GM15510 (cell line): ENCODE results near the gene NEURL4.

Experiments
- POLR2A ChIP-seq: IDR thresholded peaks from 3 replicates; pipeline ENCODE4 v1.6.1; 2011; ENCODE audit warnings: borderline replicate concordance; ENCODE audit not compliant: insufficient read length; ENCODE audit errors: extremely low read depth

Gene NEURL4

DNA sequence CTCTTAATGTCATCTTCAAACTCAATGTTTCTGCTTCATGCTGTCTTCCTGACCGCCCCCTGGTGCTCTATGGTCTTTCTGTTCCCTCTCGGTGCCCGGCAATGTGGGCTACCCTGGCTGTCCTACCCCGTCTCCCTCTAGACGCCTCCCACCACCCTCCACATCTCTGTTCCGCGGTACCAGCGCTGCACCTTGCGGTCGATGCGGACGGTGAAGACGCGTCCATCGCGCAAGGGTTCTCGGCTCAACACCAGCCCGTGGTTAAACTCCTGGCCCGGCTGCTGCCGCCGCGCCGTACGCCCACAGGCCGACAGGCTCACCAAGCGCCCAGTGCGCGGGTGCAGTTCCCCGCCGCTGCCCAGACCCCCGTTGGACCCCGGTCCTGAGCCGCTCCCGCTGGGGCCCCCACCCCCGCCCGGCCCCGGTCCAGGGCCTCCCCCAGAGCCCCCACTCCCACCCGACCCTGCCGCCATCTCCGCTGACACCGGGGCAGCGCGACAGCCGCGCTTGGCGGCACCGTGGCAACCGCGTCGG, at the start of gene NEURL4:
Gene NEURL4, minus strand, starts transcription at position 496 of the 534 bp plus-strand sequence. Its CDS starts 23 bp downstream, at position 473.
- peak; percentile 26 for TF ChIP-seq POLR2A

DNA sequence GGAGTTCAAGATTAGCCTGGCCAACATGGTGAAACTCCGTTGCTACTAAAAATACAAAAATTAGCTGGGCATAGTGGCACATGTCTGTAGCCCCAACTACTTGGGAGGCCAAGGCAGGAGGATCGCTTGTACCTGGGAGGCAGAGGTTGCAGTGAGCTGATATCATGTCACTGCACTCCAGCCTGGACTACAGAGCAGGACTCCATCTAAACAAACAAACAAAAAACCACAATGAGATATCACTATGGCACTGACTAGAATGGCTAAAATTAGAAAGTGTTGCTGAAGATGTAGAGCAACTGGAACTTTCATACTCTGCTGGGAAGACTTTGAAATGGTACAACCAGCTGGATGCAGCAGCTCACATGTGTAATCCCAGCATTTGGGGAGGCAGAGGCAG, 45.2 kb upstream of the NEURL4 start:
- TF ChIP-seq POLR2A, result no peak

DNA sequence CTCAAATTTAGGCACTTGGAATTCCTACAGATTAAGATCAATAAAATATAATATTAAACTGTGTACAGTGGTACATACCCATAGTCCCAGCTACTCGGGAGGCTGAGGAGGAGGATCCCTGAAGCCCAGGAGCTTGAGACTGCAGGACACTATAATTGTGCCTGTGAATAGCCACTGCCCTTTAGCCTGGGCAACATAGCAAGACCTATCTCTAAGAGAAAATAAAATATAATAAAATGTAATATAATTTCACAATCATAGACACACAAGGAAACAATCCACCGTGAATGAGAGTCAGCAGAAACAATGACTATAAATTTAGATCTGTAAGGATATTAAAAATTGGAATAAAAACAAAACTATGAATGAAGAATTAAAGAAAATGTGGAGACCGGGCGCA, 41.7 kb upstream of the NEURL4 start:
- no peak for TF ChIP-seq POLR2A

DNA sequence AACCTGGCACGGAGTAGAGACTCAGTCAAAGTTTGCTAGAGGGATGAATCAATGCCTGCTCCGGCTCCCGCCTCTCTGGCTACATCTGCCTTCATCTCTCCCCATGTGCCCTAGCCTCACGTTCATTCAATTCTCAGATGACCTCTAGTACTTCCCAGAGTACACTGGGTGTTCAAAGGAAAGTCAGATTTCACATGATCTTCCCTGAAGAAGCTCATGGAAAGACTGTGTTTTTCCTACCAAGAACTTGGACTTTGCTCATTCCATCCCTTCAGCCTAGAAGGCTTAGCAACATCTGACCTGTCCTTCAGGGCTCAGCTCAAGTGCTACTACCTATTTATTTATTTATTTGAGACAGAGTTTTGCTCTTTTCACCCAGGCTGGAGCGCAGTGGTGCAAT, 40.7 kb upstream of the NEURL4 start:
- TF ChIP-seq POLR2A, result no peak

DNA sequence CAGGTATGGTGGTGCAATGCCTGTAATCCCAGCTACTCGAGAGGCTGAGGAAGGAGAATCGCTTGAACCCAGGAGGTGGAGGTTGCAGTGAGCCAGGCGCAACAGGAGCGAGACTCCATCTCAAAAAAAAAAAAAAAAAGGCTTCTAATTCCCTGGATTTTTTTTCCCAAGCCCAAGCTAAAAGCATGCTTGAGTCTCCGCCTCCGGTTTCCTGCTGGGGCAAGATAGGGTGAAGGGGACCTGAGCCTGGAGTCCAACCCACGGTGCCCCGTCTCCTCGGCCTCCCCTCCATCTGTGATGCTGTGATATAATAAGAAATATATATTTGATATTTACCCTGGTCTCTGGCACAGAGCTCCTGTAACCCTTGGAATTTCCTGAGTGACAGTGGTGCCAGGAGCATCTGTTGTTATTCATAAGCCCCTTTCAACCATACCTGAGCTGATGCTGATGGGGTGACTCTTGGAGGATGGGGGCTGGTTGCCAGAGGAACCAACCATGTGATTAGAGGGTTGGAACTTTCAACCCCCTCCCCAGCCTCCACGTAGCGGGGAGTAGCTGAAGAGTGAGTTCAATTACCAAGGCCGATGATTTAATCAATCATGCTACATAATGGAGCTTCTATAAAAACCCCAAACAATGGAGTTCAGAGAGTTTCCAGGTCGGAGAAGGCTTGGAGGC, 38.9 kb upstream of the NEURL4 start:
- TF ChIP-seq POLR2A, result no peak

DNA sequence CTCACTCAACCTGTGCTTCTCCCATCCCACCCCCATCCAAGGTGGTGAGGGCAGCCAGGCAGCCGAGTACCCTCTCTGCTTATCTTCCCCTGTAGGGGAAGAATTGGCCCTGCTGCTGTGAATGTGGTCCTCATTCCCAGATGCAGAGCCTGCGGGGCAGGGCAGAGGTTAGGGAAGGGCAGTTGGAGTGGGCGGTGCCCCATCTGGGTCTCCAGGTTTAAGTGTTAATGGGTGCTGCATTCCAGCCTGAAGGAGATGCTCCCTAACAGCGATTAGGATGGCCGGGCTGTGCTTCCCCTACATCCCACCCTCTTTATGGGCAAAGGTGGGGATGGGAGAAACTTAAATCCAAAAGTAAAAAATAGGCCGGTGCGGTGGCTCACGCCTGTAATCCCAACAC, 37.9 kb upstream of the NEURL4 start:
- no peak for TF ChIP-seq POLR2A

DNA sequence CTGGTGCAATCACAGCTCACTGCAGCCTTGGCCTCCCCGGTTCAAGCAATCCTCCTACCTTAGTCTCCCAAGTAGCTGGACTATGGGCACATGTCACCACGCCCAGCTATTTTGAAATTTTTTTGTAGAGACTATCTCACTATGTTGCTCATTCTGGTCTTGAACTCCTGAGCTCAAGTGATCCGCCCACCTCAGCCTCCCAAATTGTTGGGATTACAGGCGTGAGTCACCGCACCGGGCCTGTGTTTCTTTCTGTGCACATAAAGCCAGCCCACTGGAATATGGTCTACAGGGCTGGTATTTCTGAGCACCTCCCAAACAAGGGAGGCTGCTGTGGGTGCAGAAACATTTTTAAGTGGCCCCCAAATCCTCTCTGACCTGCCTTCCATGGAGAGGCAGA, 34.2 kb upstream of the NEURL4 start:
- TF ChIP-seq POLR2A, result no peak

DNA sequence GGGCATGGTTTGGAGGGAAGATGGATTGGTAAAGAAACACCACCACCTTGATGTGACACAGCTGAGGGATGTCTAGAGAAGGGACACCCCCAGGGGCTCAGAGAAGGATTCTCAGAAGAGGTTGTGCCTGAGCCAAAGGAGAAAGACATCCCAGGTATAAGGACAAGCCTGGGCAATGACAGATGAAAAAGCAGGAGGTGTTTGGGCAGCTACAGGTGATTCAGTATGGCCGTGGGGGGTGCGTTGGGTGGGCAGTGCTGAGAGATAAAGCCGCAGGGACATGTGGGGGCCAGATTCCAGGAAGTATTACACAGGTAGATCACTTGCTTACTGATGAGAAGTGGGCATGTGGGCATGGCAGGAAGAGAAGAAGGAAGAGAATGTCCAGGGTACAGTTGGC, 32.8 kb upstream of the NEURL4 start:
- TF ChIP-seq POLR2A, result no peak

DNA sequence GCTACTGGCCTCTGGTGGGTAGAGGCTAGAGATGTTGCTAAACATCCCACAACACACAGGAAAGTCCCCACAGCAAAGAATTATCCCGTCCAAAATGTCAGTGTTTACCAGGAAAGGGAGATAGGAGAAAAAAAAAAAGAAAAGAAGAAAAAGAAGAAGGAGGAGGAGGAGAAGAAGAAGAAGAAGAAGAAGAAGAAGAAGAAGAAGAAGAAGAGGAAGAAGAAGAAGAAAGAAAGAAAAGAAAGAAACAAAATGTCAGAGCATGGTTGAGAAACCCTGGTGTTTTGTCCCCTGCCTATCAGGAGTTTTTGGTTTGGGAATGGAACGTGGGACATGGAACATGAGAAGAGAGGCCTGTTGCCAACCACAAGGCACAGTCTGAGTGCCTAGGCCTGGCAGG, 28.2 kb upstream of the NEURL4 start:
- no peak for TF ChIP-seq POLR2A

DNA sequence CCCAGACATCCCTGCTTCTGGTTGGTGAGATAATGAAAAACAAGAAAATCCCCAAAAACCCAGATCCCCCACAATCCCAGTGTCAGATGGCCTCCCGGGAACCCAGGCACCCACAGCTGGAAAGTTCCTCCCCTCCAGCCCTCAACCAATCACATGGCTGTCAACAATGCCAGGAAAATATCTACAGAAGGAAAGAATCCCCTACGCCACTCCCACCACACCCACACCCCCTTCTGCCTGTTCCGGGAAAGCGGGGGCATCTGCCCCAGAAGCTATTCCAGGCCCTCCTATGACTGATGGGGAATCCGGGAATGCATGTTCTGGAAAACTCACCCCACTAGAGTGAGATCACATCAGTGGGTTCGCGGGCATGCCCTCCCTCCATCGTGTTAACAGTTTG, 27.6 kb upstream of the NEURL4 start:
- TF ChIP-seq POLR2A, result no peak

DNA sequence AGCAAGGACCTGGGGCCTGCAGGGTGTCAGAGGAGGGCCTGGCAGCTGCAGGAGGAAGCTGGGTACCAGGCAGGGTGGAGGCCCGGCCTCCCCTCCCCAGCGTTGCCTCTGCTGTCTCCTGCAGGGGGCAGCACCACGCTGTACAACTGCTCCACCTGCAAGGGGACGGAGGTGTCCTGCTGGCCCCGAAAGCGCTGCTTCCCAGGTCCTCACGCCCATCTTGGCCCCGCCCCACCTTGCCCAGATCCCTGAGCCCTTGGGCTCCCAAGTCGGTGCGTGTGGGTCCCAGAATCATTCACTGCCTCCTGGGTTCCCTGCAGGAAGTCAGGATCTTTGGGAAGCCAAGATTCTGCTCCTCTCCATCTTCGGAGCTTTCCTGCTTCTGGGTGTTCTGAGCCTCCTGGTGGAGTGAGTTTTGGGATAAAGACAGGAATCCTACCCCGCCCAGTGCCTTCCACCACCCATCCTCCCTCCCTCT, 27.0 kb upstream of the NEURL4 start:
- TF ChIP-seq POLR2A, result no peak

DNA sequence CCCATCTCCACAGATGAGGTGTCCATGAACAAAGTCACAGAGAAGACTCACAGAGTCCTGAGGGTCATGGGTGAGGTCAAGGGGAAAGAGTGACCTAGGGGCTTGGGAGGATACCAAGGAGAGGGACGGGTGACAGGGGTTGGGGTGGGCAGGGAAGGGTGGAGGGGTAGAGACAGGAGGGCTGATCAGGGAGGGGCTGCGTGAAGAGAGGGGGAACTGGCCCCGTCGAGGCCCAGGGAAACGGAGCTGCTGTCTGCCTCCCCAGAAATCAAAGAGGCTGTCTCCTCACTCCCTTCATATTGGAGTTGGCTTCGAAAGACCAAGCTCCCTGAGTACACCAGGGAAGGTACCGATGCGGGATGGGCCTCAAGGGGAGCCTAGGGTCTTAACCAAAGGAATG, 26.4 kb upstream of the NEURL4 start:
- no peak for TF ChIP-seq POLR2A

DNA sequence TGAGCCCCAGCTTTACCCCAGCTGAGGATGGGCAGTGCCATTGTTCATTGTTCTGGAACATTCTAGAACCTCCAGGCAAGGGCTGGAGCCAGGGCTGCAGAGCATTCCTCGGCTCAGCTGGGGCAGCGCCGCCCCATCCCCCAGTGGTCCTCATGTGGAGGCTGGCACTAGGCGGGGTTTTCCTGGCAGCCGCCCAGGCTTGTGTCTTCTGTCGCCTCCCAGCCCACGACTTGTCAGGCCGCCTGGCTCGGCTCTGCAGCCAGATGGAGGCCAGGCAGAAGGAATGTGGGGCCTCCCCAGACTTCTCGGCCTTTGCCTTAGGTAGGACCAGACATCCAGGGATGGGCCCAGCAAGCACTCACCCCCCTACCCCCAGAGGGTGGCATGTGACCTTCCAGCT, 25.9 kb upstream of the NEURL4 start, which contains the start of gene TMEM95:
Gene TMEM95, plus strand, starts transcription at position 104 of the 400 bp plus-strand sequence. Its CDS starts 49 bp downstream, at position 153.
- no peak for TF ChIP-seq POLR2A

DNA sequence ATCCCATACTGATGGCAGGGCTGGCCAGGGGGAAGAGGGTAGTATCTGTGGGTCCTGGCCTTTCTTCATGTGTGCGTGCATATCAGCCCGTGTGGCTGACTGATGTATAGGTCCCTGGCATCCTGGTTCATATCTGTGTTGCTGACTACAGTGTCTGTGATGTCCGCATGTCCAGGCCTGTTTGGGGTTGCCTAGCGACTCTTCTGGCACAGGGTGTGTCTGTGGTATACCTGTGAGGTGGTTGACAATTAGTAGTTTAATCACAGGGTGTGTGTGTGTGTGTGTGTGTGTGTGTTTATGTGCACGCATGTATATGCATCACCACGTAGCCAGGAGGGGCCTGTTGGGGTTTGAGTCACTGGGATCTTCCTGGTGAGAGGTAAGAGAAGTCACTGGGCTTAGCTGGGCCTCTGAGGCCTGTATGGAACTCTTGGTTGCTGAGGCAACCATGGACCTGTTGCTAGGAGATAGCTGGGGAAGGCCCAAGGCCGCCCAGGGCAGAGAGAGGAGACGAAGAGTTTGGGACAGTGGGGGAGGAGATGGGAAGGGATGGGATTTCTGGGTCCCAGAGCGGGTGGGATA, 25.2 kb upstream of the NEURL4 start:
- TF ChIP-seq POLR2A, result no peak

DNA sequence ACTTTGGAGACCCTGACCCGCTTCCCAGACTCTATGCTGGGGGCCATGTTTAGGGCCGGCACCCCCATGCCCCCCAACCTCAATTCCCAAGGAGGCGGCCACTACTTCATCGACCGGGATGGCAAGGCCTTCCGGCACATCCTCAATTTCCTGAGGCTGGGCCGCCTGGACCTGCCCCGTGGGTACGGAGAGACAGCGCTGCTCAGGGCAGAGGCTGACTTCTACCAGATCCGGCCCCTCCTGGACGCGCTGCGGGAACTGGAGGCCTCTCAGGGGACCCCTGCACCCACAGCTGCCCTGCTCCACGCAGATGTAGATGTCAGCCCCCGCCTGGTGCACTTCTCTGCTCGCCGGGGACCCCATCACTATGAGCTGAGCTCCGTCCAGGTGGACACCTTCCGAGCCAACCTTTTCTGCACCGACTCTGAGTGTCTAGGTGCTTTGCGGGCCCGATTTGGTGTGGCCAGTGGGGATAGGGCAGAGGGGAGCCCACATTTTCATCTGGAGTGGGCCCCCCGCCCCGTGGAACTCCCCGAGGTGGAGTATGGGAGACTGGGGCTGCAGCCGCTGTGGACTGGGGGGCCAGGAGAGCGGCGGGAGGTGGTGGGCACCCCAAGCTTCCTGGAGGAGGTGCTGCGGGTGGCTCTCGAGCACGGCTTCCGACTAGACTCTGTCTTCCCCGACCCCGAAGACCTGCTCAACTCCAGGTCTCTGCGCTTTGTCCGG, 23.9 kb upstream of the NEURL4 start:
- no peak for TF ChIP-seq POLR2A
